OCI-LY3 (cell line): ENCODE measurements around the gene LDOC1.

ENCODE experiments used
- H2AFZ ChIP-seq: fragments of 200-600, 300-600 bp; shearing (Covaris generic); 2 replicates; pipeline ENCODE4 v1.6.0; 2014; ENCODE audit warnings: antibody characterized with exemption, low read depth, low read length
- H3K27ac ChIP-seq: fragments of 200-600, 300-600 bp; sonication (generic); 2 replicates; pipeline ENCODE4 v1.5.1; 2014; ENCODE audit warnings: mild to moderate bottlenecking, low read length, moderate library complexity, mixed read lengths
- H3K27me3 ChIP-seq: fragments of 200-600, 300-600 bp; sonication (generic); 2 replicates; pipeline ENCODE4 v1.6.1; 2014; ENCODE audit warnings: low read depth, low read length, mixed read lengths
- H3K36me3 ChIP-seq: fragments of 200-600, 300-600 bp; sonication (generic); replicated peaks from 2 replicates; pipeline ENCODE3; 2014; ENCODE audit warnings: low read depth, low read length, mixed read lengths
- H3K4me1 ChIP-seq: fragments of 300-600, 200-600 bp; sonication (generic); 2 replicates; pipeline ENCODE4 v1.6.1; 2014; ENCODE audit warnings: low read length, mixed read lengths
- H3K4me2 ChIP-seq: fragments of 200-600, 300-600 bp; sonication (generic); 2 replicates; pipeline ENCODE4 v1.6.1; 2014; ENCODE audit warnings: low read length, mixed read lengths
- H3K4me3 ChIP-seq: fragments of 300-600, 200-600 bp; sonication (generic); 2 replicates; pipeline ENCODE4 v1.5.1; 2014; ENCODE audit warnings: antibody characterized with exemption, mild to moderate bottlenecking, low read length, moderate library complexity
- H3K79me2 ChIP-seq: fragments of 300-600, 200-600 bp; shearing (Covaris generic); 2 replicates; pipeline ENCODE4 v1.6.1; 2014; ENCODE audit warnings: mild to moderate bottlenecking, low read length, mixed read lengths
- H3K9ac ChIP-seq: fragments of 300-600, 200-600 bp; shearing (Covaris generic); 2 replicates; pipeline ENCODE4 v1.6.0; 2014; ENCODE audit warnings: mild to moderate bottlenecking, low read length, moderate library complexity
- H3K9me3 ChIP-seq: fragments of 200-600, 300-600 bp; shearing (Covaris generic); 2 replicates; pipeline ENCODE4 v1.6.1; 2014; ENCODE audit warnings: low read length, mixed read lengths; ENCODE audit not compliant: insufficient read depth
- H4K20me1 ChIP-seq: fragments of 200-600, 300-600 bp; sonication (generic); 2 replicates; pipeline ENCODE4 v1.6.1; 2016; ENCODE audit warnings: low read length, mixed read lengths; ENCODE audit not compliant: insufficient read depth
- EZH2phosphoT487 ChIP-seq: fragments of 200-600 bp; shearing (Covaris generic); IDR thresholded peaks from 2 replicates; pipeline ENCODE4 v1.6.1; 2018; ENCODE audit warnings: antibody characterized with exemption, mixed run types, low read depth
- TF ChIP-seq, protein P1 (sequence below): fragments of 200-600, 300-600 bp; sonication (generic); IDR thresholded peaks from 2 replicates; pipeline ENCODE4 v1.5.1; 2014; ENCODE audit warnings: antibody characterized with exemption, low read length, low read depth

LDOC1 gene

DNA sequence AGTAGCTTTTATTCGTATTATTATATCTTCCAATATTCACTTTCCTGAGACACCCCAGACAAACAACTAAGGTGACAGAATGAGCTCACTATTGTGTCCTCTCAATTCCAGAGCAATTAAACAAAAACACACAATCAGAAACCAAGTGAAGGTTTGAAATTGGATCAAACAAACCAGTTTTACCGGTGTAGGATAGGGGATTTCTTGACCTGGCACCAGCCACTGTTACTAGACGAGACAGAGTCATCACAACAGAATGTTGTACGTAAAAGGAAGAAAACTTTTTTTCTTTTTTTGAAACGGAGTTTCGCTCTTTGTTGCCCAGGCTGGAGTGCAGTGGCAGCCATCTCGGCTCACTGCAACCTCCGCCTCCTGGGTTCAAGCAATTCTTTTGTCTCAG, 43.7 kb downstream of the LDOC1 start:
- H3K4me3 ChIP-seq, result no peak overlapping the region
- H2AFZ ChIP-seq, result no peak overlapping the region
- H4K20me1 ChIP-seq, result no peaks in the 10 kb centered on the region

GRCh38 chrX:141127146-141127545, 49.8 kb downstream of the LDOC1 start:
- no peak overlapping the region for H2AFZ ChIP-seq
- H3K27ac ChIP-seq, result no peak overlapping the region
- no peaks in the 10 kb centered on the region for H3K36me3 ChIP-seq
- H3K9ac ChIP-seq, result no peak overlapping the region
- peaks cover 8% of the 10 kb centered on the region for H3K4me1 ChIP-seq
- H4K20me1 ChIP-seq, result no peaks in the 10 kb centered on the region
- no peaks in the 10 kb centered on the region for H3K79me2 ChIP-seq
- no peaks in the 10 kb centered on the region for H3K9me3 ChIP-seq
- no peaks in the 10 kb centered on the region for H3K27me3 ChIP-seq
- no peak overlapping the region for H3K4me2 ChIP-seq
- no peak overlapping the region for H3K4me3 ChIP-seq
- TF ChIP-seq EZH2phosphoT487, result no peak
- TF ChIP-seq, protein P1, sequence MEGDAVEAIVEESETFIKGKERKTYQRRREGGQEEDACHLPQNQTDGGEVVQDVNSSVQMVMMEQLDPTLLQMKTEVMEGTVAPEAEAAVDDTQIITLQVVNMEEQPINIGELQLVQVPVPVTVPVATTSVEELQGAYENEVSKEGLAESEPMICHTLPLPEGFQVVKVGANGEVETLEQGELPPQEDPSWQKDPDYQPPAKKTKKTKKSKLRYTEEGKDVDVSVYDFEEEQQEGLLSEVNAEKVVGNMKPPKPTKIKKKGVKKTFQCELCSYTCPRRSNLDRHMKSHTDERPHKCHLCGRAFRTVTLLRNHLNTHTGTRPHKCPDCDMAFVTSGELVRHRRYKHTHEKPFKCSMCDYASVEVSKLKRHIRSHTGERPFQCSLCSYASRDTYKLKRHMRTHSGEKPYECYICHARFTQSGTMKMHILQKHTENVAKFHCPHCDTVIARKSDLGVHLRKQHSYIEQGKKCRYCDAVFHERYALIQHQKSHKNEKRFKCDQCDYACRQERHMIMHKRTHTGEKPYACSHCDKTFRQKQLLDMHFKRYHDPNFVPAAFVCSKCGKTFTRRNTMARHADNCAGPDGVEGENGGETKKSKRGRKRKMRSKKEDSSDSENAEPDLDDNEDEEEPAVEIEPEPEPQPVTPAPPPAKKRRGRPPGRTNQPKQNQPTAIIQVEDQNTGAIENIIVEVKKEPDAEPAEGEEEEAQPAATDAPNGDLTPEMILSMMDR, result no peak

More for the DNA sequence above, 43.7 kb downstream of the LDOC1 start:
- TF ChIP-seq, protein P1, result no peak
- no peak for TF ChIP-seq EZH2phosphoT487
- H3K27me3 ChIP-seq, result no peaks in the 10 kb centered on the region
- no peak overlapping the region for H3K9ac ChIP-seq
- no peaks in the 10 kb centered on the region for H3K36me3 ChIP-seq
- H3K4me2 ChIP-seq, result no peak overlapping the region
- no peaks in the 10 kb centered on the region for H3K9me3 ChIP-seq
- H3K27ac ChIP-seq, result no peak overlapping the region
- H3K4me1 ChIP-seq, result peaks cover 8% of the 10 kb centered on the region
- no peaks in the 10 kb centered on the region for H3K79me2 ChIP-seq
